Activated CD8-positive, alpha-beta memory T cell treated with anti-CD3 and anti-CD28 coated beads, Interleukin-2, amount 50 U/mL, for 1 hour (primary cell): ENCODE results near the gene SLC29A1.

Experiments
- DNase-seq: peaks from one replicate; pipeline ENCODE4 v3.0.0-alpha.2; 2020; ENCODE audit errors: extremely low read depth

Gene SLC29A1

DNA sequence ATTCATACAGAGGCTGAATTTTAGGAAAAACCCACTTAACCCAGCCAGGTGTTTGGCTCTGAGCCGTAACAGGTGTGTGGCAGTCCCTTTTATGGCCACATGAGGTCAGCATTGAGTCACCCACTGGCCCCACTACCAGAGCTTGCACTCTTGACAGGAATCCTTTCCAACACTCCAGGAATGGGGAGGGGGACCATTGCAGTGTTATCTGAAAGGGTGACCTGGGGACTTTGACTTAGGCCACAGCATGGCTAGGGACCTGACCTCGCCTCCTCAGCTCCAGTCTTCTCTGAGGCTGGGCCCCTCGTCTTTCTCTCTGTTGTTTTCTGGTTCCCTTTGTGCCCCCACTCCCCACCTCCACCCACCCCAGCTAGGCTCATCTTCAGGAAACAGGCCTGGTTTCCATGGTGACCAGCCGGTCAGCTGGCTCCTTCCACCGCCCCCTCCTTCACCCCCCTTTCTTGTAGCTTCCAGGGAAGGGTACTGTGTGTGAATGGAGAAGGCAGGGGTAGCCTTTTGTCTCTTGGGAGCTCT lies 44.8 kb downstream of the SLC29A1 start:
- DNase-seq, result no peak

DNA sequence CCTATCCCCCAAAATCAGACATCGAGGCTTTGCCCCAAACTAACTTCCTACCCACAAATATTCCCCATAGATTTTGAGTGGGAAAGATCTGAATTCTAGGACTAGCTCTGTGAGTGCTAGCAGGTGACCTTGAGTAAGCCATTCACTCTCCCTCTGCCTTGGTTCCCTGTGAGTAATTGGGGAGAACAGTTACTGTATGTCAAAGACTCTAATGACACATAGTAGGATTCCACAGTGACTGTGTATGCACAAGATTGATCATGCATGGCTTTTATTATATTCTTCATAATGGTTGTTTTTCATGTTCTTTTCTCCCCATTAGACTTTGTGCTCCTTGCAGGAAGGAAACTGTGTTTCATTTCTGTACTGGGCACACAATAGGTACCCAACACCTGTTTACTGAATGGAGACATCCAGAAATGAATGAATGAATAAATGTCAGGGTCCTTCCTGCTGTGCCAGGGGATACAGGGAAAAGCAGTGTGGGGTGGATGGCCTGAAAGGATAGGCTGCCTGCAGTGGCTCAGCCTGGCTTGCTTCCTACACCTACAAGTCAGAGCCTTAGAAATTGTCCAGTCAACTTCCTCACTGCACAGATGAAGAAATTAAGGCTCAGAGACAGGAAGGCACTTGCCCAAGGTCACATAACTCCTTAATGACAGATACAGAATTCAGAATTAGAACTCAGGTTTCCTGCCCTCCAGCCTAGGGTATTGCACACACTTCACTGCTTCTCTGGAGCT lies 46.0 kb downstream of the SLC29A1 start:
- no peak for DNase-seq

DNA sequence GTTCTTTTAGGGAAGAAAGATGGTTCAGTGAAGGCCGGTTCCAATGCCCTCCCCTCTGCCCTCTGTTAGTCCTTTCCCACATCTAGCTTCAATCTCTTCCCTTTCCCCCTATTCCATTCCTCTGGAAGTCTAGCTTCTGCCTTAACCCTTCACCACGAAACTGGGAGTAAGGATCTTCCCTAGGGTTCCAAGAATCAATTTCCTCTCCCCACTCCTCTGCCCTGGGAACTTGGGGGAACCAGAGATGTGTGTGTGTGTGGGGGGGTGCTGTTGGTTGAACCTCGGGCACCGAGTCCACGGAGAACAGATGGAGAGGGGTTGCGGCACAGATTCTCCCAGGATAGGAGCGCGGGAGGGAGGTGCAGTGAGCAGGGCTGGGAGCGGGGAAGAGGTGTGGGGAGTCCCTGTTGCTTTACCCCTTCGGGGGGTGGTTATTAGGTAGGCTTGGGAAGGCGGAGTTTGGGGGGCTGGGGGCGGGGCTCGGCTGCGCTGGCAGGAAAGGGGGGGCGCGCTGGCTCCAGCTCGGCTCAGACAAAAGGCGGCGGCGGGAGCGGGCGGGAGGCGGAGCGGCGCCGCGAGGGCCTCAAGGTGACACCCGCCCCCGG lies 46.6 kb downstream of the SLC29A1 start, which contains the start of gene TMEM151B:
Gene TMEM151B, plus strand, starts transcription at position 530 of the 605 bp plus-strand sequence. CDS start 293 bp downstream, outside the sequence.
- DNase-seq, result no peak

DNA sequence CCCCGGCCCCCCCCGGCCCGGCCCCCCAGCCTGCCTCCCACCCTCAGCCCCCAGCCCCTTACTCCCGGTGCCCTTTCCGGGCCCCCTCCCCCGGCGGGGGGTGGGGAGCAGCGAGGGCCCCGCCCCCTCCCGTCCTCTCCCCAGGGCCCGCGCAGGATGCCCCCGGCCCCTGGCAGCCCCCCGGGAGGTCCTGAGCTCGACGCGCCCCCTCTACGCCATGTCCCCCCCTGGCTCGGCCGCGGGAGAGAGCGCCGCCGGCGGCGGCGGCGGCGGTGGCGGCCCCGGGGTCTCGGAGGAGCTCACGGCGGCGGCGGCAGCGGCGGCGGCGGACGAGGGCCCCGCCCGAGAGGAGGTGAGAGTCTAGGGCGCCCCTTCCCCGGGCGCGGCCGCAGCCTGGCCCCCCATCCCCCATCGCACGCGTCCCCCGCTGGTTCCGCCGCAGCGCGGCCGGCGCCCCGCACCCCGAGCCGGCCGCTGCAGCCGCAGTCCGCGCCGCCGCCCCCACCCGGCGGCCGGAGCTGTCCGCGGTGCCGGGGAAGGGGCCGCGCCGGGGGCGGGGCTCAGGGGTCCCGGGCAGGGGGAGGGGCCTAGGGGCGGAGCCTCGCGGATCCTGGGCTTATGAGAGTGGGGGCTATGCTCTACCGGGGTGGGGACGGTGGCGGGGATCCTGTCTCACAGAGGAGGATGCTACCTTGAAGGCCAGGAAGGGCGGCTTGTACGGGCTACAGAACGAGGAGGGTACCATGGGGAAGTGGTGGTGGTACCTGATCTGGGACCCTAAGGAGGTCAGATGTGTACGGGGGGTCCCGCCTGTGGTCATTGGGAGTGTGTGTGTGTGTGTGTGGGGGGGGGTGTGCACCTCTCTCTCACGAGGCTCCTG lies 47.4 kb downstream of the SLC29A1 start:
- DNase-seq, result no peak

DNA sequence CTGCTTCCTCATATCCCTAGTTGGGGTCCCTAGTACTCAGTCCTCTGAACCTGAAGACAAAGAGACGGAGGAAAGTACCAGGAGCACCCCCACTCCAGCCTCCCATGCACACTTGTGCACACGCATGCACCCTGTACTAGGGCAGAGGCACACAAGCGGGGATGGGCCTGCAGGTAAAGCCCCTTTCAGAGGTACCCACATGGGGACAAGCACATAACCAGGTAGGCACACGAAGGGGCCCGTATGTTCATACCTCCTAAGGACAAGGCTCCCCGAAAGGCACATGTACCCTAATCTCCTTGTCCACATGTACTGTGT lies 48.0 kb downstream of the SLC29A1 start:
- no peak for DNase-seq

DNA sequence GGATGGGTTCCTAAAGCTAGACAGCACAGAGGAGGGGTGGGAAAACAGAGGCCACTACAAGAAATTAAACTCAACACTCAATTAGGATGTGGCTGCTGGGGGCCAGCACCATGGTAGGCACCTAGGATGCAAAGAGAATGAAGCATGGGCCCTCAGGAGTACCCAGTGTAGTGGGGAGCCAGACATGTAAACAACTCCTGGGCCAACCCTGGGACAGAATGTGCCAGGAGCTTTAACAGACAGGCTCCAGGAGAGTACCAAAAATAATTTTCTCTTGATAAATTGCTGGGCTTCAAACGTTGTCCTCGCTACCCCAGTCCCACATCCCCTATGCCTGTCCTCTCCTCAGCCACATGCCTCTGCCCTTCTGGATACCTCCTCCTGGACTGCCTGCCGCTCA lies 48.5 kb downstream of the SLC29A1 start:
- no peak for DNase-seq

DNA sequence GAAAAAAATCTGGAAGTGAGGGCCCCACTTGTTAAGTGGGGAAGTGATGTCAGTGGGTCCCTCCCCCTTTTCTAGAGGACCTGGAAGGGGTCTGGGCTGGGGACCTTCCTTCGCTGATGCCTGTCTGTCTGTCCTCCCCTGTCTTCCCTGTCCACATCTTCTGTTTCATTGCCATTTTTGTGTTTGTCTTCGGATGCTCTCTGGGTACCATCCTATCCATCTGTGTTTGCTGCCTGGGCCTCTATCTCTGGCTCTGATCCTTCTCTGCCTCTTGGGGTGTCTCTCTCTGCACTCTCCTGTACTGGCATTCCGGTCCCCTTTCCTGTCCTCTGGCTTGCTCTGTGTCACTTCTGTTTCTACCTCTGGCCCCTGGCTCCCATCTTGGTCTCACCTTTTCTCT lies 49.1 kb downstream of the SLC29A1 start:
- DNase-seq, result no peak

DNA sequence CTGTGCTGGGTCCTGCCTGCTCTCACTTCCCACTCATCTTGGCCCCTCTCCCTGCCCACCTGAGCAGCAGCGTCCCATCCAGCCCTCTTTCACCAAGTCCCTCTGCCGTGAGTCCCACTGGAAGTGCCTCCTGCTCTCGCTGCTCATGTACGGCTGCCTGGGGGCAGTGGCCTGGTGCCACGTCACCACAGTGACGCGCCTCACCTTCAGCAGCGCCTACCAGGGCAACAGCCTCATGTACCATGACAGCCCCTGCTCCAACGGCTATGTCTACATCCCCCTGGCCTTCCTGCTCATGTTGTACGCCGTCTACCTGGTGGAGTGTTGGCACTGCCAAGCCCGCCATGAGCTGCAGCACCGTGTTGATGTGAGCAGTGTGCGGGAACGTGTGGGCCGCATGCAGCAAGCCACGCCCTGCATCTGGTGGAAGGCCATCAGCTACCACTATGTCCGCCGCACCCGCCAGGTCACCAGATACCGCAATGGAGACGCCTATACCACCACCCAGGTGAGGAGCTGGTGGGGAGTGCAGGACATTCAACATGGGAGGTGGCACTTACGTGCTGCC lies 49.7 kb downstream of the SLC29A1 start:
- DNase-seq, result no peak

DNA sequence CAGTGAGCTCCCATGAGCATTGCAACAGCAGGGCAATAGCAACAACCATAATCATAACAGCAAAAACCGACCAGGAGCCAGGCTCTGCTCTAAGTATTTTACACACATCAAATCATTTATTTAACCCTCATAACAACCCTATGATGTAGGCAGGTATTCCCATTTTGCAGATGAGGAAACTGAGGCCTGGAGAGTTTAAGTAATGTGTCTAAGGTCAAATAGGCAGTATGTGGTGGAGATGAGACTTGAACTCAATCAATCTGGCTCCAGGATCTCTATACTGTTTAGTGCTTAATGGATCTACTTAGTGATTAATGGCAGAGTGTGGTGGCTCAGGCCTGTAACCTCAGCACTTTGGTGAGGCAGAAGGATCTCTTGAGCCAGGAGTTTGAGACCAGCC lies 50.2 kb downstream of the SLC29A1 start:
- DNase-seq, result no peak

DNA sequence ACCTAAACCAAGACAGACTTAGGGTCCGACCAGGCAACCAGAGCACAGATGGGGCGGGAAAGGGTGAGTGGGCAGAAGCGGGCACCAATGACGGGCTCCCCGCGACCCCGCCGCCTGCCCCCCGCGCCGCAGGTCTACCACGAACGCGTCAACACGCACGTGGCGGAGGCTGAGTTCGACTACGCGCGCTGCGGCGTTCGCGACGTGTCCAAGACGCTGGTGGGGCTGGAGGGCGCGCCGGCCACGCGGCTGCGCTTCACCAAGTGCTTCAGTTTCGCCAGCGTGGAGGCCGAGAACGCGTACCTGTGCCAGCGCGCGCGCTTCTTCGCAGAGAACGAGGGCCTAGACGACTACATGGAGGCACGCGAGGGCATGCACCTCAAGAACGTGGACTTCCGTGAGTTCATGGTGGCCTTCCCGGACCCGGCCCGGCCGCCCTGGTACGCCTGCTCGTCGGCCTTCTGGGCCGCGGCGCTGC lies 51.9 kb downstream of the SLC29A1 start:
- DNase-seq, result no peak

DNA sequence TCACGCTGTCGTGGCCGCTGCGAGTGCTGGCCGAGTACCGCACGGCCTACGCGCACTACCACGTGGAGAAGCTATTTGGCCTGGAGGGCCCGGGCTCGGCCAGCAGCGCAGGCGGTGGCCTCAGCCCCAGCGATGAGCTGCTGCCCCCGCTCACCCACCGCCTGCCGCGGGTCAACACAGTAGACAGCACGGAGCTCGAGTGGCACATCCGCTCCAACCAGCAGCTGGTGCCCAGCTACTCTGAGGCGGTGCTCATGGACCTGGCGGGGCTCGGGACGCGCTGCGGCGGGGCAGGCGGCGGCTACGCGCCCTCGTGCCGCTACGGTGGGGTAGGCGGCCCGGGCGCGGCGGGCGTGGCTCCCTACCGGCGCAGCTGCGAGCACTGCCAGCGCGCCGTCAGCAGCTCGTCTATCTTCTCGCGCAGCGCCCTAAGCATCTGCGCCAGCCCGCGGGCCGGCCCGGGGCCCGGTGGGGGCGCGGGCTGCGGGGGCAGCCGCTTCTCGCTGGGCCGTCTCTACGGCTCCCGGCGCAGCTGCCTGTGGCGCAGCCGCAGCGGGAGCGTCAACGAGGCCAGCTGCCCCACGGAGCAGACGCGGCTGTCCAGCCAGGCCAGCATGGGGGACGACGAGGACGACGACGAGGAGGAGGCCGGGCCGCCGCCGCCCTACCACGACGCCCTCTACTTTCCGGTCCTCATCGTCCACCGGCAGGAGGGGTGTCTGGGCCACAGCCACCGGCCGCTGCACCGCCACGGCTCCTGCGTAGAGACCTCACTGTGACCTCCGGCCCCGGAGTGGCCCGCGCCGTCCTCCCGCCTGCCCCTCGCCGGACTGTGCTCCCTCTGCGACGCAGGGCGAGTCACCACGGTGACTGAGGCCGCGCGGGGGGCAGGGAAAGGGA lies 52.6 kb downstream of the SLC29A1 start:
- no peak for DNase-seq

DNA sequence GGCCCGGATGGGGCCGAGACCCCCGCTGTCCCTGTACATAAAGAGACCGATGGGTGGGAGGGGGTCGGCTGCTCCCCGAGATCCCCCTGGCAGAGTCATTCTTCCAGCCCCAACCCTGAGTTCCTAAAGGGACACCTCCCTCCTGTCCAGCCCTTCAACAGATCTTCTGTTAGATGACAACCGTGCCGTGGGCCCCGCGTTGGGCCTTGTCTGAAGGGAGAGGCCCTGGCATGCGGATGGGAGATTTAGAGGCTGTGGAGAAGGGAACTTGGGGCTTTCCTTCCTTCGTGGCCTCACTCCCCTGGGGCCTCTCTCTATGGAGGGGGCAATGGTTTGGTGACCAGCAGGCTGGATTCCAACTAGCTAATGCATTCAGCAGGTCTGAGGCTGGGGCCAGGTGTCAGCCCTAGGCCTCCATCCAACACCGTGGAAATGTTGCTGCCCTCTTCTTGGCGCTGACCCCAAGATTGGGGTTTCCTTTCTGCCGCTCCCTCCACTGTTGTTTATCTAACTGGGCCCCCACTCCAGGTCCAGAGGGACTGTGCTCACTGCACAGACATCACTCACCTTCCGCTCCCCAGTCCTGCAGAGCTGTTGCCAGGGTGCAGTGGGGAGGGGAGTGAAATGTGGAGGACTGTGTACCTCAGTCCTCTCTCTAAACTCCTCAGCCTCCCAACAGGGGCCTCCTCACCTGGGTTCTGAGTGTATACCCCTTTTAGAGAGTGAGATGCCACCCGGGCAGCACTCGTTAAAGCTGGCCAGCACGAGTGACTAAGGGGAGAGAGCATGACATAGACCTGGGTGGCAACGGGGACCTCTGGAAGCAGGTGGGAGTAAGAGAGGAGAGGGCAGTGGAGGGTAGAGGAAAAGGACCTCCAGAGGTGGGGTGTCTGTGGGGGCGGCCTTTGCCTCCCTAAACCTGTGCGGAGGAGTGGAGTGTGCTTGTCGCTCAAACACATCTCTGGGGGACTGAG lies 53.6 kb downstream of the SLC29A1 start:
- no peak for DNase-seq

DNA sequence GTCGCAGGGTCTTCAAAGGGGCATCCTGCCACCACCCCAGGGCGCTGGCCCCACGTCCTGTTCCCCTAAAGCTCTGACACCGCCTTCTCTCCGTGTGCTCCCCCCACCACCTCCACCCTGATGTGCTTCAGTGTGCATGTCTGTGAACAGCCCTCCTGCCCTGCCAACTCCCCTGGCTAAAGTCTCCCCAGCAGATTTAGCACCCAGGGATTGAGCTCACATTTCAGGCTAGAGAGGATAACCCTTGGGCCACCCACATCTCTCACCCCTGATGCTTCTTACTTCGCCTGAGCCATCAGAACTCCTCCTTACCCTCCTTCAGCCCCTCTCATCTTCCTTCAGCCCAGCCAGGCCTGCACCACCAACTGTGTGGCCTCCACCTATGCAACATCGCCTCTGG lies 54.4 kb downstream of the SLC29A1 start:
- DNase-seq, result no peak

DNA sequence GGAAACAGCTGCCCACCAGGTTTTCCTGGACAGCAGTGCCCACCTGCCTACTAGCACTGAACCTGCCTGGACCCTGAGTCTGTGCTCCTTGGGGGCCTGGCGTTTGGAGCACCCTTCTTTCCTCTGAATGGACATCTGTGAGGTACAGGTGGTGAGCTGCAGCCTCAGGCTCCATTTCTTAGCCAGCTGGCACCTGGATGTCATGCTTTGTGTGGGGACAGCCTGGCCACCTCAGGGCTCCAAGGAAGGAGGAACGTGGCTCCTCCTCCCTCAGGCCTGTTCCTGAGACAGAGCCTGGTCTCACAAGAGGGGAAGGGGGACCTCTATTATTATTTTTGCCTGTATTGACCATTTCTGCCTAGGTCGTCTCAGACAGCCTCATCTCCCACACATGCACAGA lies 54.9 kb downstream of the SLC29A1 start:
- no peak for DNase-seq

DNA sequence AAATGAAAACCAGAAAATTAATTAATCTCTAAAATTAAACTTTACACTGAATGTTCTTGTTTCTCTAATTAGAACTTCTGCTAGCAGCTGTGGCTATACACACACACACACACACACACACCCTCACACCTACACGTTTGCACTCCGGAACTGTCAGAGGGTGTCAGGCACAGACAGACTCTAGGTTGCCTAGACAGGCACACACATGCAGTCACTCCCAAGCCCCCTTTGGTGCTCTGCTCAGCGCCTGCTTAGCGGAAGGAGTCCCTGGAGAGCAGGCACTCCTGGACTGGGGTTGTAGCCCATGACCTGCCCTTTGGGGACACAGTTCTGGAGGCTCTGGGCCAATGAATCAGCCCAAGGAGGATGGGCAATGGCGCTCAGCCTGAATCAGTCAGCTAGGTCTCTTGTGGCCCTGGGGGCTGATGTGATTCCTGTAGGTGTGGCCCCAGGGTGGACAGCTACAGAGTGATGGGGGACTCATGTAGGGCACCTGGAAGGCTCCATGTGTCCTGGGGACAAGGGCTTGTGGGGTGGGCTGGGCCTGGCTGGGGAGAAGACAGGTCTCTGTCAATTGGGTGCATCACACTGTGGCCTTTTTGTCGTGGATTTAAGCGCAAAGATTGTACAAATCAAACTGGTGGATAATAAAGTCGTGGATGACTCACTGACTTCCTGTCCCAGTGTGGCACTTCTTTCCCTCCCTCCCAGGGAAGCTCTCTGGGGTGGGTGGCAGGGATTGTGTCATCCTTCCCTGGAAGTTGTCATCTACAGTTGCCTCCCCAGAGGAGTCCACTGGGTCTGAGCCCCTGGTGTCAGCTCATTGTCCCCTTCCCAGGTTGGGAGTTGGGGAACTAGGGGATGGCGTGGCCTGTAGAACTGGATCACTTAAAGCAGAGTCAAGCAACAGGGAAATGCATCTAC lies 55.6 kb downstream of the SLC29A1 start:
- no peak for DNase-seq
